Body of pancreas (tissue), 4 donors: ENCODE measurements around the gene TBL1Y.

ENCODE experiments used
- CTCF ChIP-seq, 7 experiments: fragments of 450-650 bp in 4 of 7; fragments of 200-600 bp in 3 of 7; sonication (generic) in 3 of 7; IDR thresholded peaks; one replicate each; pipeline ENCODE4 v1.5.1; 2016 to 2019; ENCODE audit warnings: antibody characterized with exemption in 7 of 7
- POLR2A ChIP-seq, 3 donors: fragments of 450-650 bp; IDR thresholded peaks; one replicate each; pipeline ENCODE4 v1.6.1; 2016; ENCODE audit warnings: antibody characterized with exemption in 3 of 3, mild to moderate bottlenecking in 2 of 3

- TF ChIP-seq CTCF (IDR thresholded peaks at IDR 0.05): no peak
- TF ChIP-seq POLR2A (IDR thresholded peaks at IDR 0.05): no peak
Measured at GRCh38 chrY:6992041-6992440, 81.5 kb downstream of the TBL1Y start.
